HAP-1 (cell line): Measurements from ENCODE around the gene ACTN3.
A peak's percentile ranks its signal among the peaks of the same experiment; 100 is the strongest.
"Not testable (repeated sequence)": the region's sequence is repeated elsewhere in the genome, so short reads cannot be mapped to it uniquely, and the experiment has no call there.

Source experiments
- DNase-seq, 2 experiments: peaks; one replicate each; pipeline ENCODE4 v3.0.0-alpha.2; 2016 to 2020; ENCODE audit warnings: low spot score in 2 of 2
- H3K27me3 ChIP-seq: fragments of 250-450 bp; sonication (Bioruptor Pico); 2 replicates; pipeline ENCODE4 v1.5.1; 2020; ENCODE audit warnings: low read depth, mild to moderate bottlenecking, moderate library complexity
- H3K36me3 ChIP-seq: fragments of 250-450 bp; sonication (Bioruptor Pico); replicated peaks from 2 replicates; pipeline ENCODE4 v1.5.1; 2020; ENCODE audit warnings: mild to moderate bottlenecking
- H3K4me1 ChIP-seq: fragments of 250-450 bp; sonication (Bioruptor Pico); 2 replicates; pipeline ENCODE4 v1.5.1; 2020; ENCODE audit warnings: mild to moderate bottlenecking
- H3K4me3 ChIP-seq: fragments of 250-450 bp; sonication (Bioruptor Pico); 2 replicates; pipeline ENCODE4 v1.5.1; 2020; ENCODE audit warnings: mild to moderate bottlenecking, moderate library complexity
- H3K9me3 ChIP-seq: fragments of 250-450 bp; sonication (Bioruptor Pico); 2 replicates; pipeline ENCODE4 v1.5.1; 2020; ENCODE audit warnings: mild to moderate bottlenecking, moderate library complexity
- in situ Hi-C: fragments of 300-500 bp; cut with MboI; formaldehyde crosslinking; loops from 3 replicates; pipeline ENCODE4 v1.14.3; 2020; ENCODE audit warnings: low sequenced_read_pairs, inconsistent platforms, mixed read lengths

The ACTN3 gene

GRCh38 chr11:66532784-66533183, 13.9 kb upstream of the ACTN3 start:
- no peak overlapping the region for H3K4me3 ChIP-seq
- H3K4me1 ChIP-seq, result no peaks in the 10 kb centered on the region
- in situ Hi-C loops, result no loop called here
- peaks cover 5% of the 10 kb centered on the region; the same call in 1 of the 2 replicates for H3K36me3 ChIP-seq
- no peaks in the 10 kb centered on the region for H3K9me3 ChIP-seq
- no peaks in the 10 kb centered on the region for H3K27me3 ChIP-seq
- no peak for DNase-seq

GRCh38 chr11:66539170-66539869, 7.4 kb upstream of the ACTN3 start:
- Histone ChIP-seq H3K4me3 (no peak overlapping the region), H3K36me3 (peaks cover 16% of the 10 kb centered on the region), H3K27me3 (no peaks in the 10 kb centered on the region), H3K4me1 (peaks cover 6% of the 10 kb centered on the region), H3K9me3 (no peaks in the 10 kb centered on the region)
- in situ Hi-C loops, result no loop called here
- DNase-seq, result no peak

GRCh38 chr11:66539870-66540213, 6.9 kb upstream of the ACTN3 start:
- H3K4me1 ChIP-seq, result peaks cover 12% of the 10 kb centered on the region
- no peaks in the 10 kb centered on the region for H3K9me3 ChIP-seq
- H3K27me3 ChIP-seq, result no peaks in the 10 kb centered on the region
- H3K36me3 ChIP-seq, result peaks cover 16% of the 10 kb centered on the region
- no peak for DNase-seq
- in situ Hi-C loops, result no loop called here
- no peak overlapping the region for H3K4me3 ChIP-seq

- H3K27me3 ChIP-seq, in situ Hi-C loops, H3K9me3 ChIP-seq, DNase-seq, H3K4me3 ChIP-seq: not testable (repeated sequence)
- Histone ChIP-seq H3K36me3 (peaks cover 16% of the 10 kb centered on the region), H3K4me1 (peaks cover 12% of the 10 kb centered on the region)
Measured at GRCh38 chr11:66540598-66540997, 6.1 kb upstream of the ACTN3 start.

GRCh38 chr11:66541892-66542291, 4.8 kb upstream of the ACTN3 start:
- DNase-seq, result no peak
- no peaks in the 10 kb centered on the region for H3K27me3 ChIP-seq
- H3K4me1 ChIP-seq, result peaks cover 12% of the 10 kb centered on the region
- in situ Hi-C loops, result no loop called here
- peaks cover 16% of the 10 kb centered on the region for H3K36me3 ChIP-seq
- no peaks in the 10 kb centered on the region for H3K9me3 ChIP-seq
- H3K4me3 ChIP-seq, result no peak overlapping the region

- Histone ChIP-seq H3K4me3 (no peak overlapping the region), H3K4me1 (peaks cover 12% of the 10 kb centered on the region), H3K9me3 (no peaks in the 10 kb centered on the region), H3K27me3 (no peaks in the 10 kb centered on the region), H3K36me3 (peaks cover 16% of the 10 kb centered on the region)
- DNase-seq, result no peak
- in situ Hi-C loops, result no loop called here
Measured at GRCh38 chr11:66542362-66542761, 4.3 kb upstream of the ACTN3 start.

GRCh38 chr11:66543263-66544107, 3.2 kb upstream of the ACTN3 start:
- Histone ChIP-seq H3K4me3 (peak overlapping the region; percentile 16), H3K36me3 (peaks cover 16% of the 10 kb centered on the region), H3K4me1 (peaks cover 12% of the 10 kb centered on the region), H3K9me3 (no peaks in the 10 kb centered on the region), H3K27me3 (no peaks in the 10 kb centered on the region)
- in situ Hi-C loops, result no loop called here
- peak; percentile 68 to 86 for DNase-seq

GRCh38 chr11:66544952-66545351, 1.8 kb upstream of the ACTN3 start:
- H3K4me1 ChIP-seq, result peaks cover 12% of the 10 kb centered on the region
- H3K9me3 ChIP-seq, H3K27me3 ChIP-seq, in situ Hi-C loops, DNase-seq: not testable (repeated sequence)
- H3K36me3 ChIP-seq, result peaks cover 12% of the 10 kb centered on the region
- peak overlapping the region; percentile 63 for H3K4me3 ChIP-seq

GRCh38 chr11:66545701-66546367, 869 bp upstream of the ACTN3 start, which contains the start of gene ZDHHC24:
Gene ZDHHC24, minus strand, starts transcription at chr11:66546048. Its CDS starts 45 bp downstream, at chr11:66546003.
- no peaks in the 10 kb centered on the region for H3K9me3 ChIP-seq

GRCh38 chr11:66546966-66547661, 411 bp downstream of the ACTN3 start:
- DNase-seq, result no peak
- in situ Hi-C loops, result no loop called here
- Histone ChIP-seq H3K36me3 (peaks cover 12% of the 10 kb centered on the region), H3K4me1 (peaks cover 12% of the 10 kb centered on the region), H3K9me3 (no peaks in the 10 kb centered on the region), H3K27me3 (no peaks in the 10 kb centered on the region), H3K4me3 (no peak overlapping the region)

More at GRCh38 chr11:66545701-66546367, 869 bp upstream of the ACTN3 start, which contains the start of gene ZDHHC24:
- Histone ChIP-seq H3K4me1 (peaks cover 12% of the 10 kb centered on the region), H3K36me3 (peaks cover 12% of the 10 kb centered on the region), H3K4me3 (peak within 1 kb of the TSS; percentile 63), H3K27me3 (no peaks in the 10 kb centered on the region)
- in situ Hi-C loops, result no loop called here
- DNase-seq, result peak; percentile 87 to 97

GRCh38 chr11:66547662-66548009, 933 bp downstream of the ACTN3 start:
- DNase-seq, result no peak
- Histone ChIP-seq H3K4me3 (no peak overlapping the region), H3K4me1 (peaks cover 12% of the 10 kb centered on the region), H3K36me3 (peaks cover 7% of the 10 kb centered on the region), H3K9me3 (no peaks in the 10 kb centered on the region), H3K27me3 (no peaks in the 10 kb centered on the region)
- in situ Hi-C loops, result no loop called here

GRCh38 chr11:66548041-66548440, 1.3 kb downstream of the ACTN3 start:
- Histone ChIP-seq H3K27me3 (no peaks in the 10 kb centered on the region), H3K36me3 (peaks cover 7% of the 10 kb centered on the region), H3K4me1 (peaks cover 12% of the 10 kb centered on the region), H3K4me3 (no peak overlapping the region), H3K9me3 (no peaks in the 10 kb centered on the region)
- in situ Hi-C loops, result no loop called here
- no peak for DNase-seq

GRCh38 chr11:66548774-66549630, 2.3 kb downstream of the ACTN3 start:
- H3K4me1 ChIP-seq, result peaks cover 8% of the 10 kb centered on the region
- no peaks in the 10 kb centered on the region for H3K36me3 ChIP-seq
- H3K27me3 ChIP-seq, result no peaks in the 10 kb centered on the region
- DNase-seq, result no peak
- H3K9me3 ChIP-seq, result no peaks in the 10 kb centered on the region
- in situ Hi-C loops, result no loop called here
- H3K4me3 ChIP-seq, result no peak overlapping the region
